ENCODE data around the gene HOXC9.

HOXC9 gene

GRCh38 chr12:53980802-53981496 is 19.0 kb upstream of the HOXC9 start:
- Histone ChIP-seq H3K36me3 (no peaks in the 10 kb centered on the region), H3K9me3 (ENCODE audit: severe bottlenecking) (peaks cover 4% of the 10 kb centered on the region), H3K27me3 (ENCODE audit: insufficient read depth, low read depth, severe bottlenecking) (no peaks in the 10 kb centered on the region), H3K27ac (no peak overlapping the region), H3K4me3 (ENCODE audit: low read depth, low read length) (no peak overlapping the region)
- TF ChIP-seq, protein P1, sequence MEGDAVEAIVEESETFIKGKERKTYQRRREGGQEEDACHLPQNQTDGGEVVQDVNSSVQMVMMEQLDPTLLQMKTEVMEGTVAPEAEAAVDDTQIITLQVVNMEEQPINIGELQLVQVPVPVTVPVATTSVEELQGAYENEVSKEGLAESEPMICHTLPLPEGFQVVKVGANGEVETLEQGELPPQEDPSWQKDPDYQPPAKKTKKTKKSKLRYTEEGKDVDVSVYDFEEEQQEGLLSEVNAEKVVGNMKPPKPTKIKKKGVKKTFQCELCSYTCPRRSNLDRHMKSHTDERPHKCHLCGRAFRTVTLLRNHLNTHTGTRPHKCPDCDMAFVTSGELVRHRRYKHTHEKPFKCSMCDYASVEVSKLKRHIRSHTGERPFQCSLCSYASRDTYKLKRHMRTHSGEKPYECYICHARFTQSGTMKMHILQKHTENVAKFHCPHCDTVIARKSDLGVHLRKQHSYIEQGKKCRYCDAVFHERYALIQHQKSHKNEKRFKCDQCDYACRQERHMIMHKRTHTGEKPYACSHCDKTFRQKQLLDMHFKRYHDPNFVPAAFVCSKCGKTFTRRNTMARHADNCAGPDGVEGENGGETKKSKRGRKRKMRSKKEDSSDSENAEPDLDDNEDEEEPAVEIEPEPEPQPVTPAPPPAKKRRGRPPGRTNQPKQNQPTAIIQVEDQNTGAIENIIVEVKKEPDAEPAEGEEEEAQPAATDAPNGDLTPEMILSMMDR (IDR thresholded peaks at IDR 0.05; ENCODE audit: low read depth, low read length) = no peak
- DNase-seq = no peak

DNA sequence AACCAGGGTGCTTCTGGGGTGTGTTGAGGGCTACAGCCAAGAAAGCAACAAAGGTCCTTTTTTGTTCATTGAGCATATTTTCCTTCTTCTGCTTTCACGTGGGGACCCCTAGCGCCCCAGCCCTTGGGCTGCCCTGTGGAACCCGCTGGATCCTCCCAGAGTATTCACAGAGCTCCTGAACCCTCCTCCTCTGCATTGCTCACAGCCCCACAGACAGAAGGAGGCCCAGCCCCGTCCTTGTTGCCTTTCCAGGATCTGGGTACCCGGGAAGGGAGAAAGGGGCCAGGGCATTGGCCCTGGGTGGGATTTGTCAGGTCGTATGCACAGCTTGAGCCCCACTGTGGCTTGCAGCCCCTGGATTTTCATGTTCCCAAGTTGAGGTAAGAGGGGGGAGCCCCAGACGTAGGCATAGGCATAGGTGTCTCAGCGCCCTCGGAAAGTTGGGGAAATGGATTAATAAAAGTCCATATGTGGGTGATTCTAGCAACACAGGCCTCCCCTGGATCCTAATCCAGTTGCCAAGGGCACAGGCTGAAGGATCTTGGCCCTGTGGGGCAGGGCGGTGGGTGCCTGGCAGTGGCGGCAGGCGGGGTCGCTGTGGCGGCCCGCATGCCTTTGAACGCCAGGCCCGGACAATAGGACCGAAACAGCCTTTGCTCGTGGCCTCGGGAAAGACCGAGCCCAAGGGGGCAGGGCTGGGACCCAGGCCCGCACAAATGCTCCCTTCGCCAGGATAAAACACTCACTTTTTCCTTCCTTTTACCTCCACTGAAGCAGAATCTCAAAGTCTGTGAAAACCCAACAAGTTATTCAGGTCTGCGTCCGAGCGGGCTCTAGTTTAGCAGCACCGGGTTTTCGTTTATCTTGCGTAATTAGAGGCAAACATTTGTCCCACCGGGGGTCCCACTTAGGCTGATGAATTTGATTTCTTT is 18.1 kb upstream of the HOXC9 start:
- no peaks in the 10 kb centered on the region for H3K27me3 ChIP-seq (ENCODE audit: insufficient read depth, low read depth, severe bottlenecking)
- H3K27ac ChIP-seq = no peak overlapping the region
- no peak overlapping the region for H3K4me3 ChIP-seq (ENCODE audit: low read depth, low read length)
- no peaks in the 10 kb centered on the region for H3K9me3 ChIP-seq (ENCODE audit: severe bottlenecking)
- DNase-seq = no peak
- TF ChIP-seq, protein P1 (IDR thresholded peaks at IDR 0.05; ENCODE audit: low read depth, low read length) = no peak
- H3K36me3 ChIP-seq = no peaks in the 10 kb centered on the region

DNA sequence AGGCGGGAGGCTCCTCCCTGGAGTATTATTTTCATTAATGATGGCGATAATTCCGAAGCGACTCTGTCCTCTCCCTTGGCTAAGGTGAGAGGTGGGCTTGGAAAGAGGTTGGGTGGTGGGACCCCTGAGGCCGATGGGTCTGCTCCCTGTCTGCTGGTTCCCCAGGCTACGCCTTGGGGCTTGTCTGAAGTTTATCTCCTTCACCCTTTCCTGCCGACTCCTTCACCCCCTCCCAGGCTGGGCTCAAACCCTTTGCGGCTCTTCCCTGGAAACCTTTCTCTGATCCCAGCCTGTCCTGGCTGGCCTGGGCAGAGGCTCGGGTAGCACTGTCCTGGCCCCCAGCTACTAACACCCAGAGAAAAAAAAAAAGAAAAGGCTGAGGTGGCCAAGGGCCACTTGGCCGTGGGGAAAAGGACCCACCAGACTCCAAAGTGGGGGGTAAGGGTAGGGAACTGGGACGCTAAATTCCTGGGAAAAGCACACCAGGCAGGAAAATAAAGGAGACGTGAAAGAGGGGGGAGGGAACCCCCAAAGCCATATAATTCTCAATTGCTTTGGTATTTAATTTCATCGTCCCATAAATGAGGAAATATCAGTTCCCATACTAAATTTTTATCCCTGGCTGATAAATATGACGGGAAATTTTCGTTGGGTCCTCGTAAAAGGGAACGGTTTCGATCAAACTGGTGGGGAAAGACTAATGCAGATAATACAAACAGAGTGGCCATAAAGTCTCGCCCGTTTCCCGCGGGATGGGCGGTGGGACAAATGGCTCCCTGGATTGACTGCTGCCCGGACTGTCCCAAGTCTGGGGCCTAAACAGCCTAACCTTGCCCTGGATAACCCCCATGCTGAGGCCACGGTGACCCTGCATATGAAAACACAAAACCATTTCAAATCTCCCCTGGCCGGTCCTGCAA is 17.1 kb upstream of the HOXC9 start:
- TF ChIP-seq, protein P1 (IDR thresholded peaks at IDR 0.05; ENCODE audit: low read depth, low read length) = no peak
- H3K9me3 ChIP-seq (ENCODE audit: severe bottlenecking) = no peaks in the 10 kb centered on the region
- no peaks in the 10 kb centered on the region for H3K27me3 ChIP-seq (ENCODE audit: insufficient read depth, low read depth, severe bottlenecking)
- H3K27ac ChIP-seq = no peak overlapping the region
- DNase-seq = no peak
- no peak overlapping the region for H3K4me3 ChIP-seq (ENCODE audit: low read depth, low read length)
- no peaks in the 10 kb centered on the region for H3K36me3 ChIP-seq

GRCh38 chr12:53983568-53983949 is 16.4 kb upstream of the HOXC9 start:
- Histone ChIP-seq H3K9me3 (ENCODE audit: severe bottlenecking) (no peaks in the 10 kb centered on the region), H3K27me3 (ENCODE audit: insufficient read depth, low read depth, severe bottlenecking) (no peaks in the 10 kb centered on the region), H3K36me3 (no peaks in the 10 kb centered on the region), H3K4me3 (ENCODE audit: low read depth, low read length) (no peak overlapping the region), H3K27ac (no peak overlapping the region)
- TF ChIP-seq, protein P1 (IDR thresholded peaks at IDR 0.05; ENCODE audit: low read depth, low read length) = no peak
- DNase-seq = no peak

DNA sequence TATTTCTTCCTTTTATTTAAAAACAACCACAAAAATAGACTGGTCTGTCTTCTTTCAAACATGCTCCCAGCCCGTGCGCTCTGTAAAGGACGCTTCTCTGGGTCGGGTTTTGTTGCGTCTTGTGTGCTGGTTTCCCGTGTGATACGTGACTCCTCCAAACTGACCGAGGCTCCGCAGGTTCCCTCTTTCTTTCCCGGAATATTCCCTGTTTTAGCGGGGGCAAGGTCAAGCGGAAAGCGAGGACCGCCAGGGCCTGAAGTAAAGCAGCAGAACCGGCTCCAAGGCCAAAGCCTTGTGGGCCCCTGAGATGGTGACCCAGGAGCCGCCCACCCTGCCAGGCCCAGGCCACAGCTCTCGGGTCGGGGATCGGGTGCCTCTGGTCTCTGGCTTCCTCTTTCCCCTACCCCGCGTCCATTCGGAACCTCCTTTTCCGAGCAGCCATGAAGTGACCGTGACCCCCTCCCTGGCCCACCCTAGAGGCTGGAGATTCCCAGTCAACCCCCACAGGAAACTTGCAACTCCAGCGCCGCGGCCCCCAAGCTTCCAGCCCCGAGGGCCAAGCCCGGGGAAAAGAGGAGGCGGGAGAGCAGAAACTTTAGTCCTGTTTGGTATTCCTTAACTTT is 15.9 kb upstream of the HOXC9 start:
- DNase-seq = no peak
- Histone ChIP-seq H3K9me3 (ENCODE audit: severe bottlenecking) (no peaks in the 10 kb centered on the region), H3K4me3 (ENCODE audit: low read depth, low read length) (no peak overlapping the region), H3K27me3 (ENCODE audit: insufficient read depth, low read depth, severe bottlenecking) (no peaks in the 10 kb centered on the region), H3K36me3 (no peaks in the 10 kb centered on the region), H3K27ac (no peak overlapping the region)
- TF ChIP-seq, protein P1 (IDR thresholded peaks at IDR 0.05; ENCODE audit: low read depth, low read length) = no peak
